Neural crest cell (in vitro differentiated cells): ENCODE data around the gene WDFY3. TPM values are rescaled to one million over a fixed set of nuclear protein-coding genes. Genes with fewer than 3 reads are reported as not detected.

Source experiments
- DNase-seq: peaks from one replicate; pipeline ENCODE4 v3.0.0; 2021; ENCODE audit warnings: low read depth, mixed read lengths, low spot score
- H3K27ac Mint-ChIP-seq: one replicate; pipeline ENCODE4 v1.8.0; 2021; ENCODE audit warnings: mild to moderate bottlenecking, mixed read lengths; ENCODE audit not compliant: unreplicated experiment
- H3K27me3 Mint-ChIP-seq: 2 replicates; pipeline ENCODE4 v1.8.0; 2021; ENCODE audit warnings: low read depth, mild to moderate bottlenecking, mixed read lengths
- H3K36me3 Mint-ChIP-seq: 2 replicates; pipeline ENCODE4 v1.8.0; 2021; ENCODE audit warnings: low read depth, mild to moderate bottlenecking, mixed read lengths
- H3K4me1 Mint-ChIP-seq: 2 replicates; pipeline ENCODE4 v1.8.0; 2021; ENCODE audit warnings: mixed read lengths
- H3K4me3 Mint-ChIP-seq: one replicate; pipeline ENCODE4 v1.8.0; 2021; ENCODE audit warnings: mild to moderate bottlenecking, mixed read lengths
- H3K9me3 Mint-ChIP-seq: 2 replicates; pipeline ENCODE4 v1.8.0; 2021; ENCODE audit warnings: mixed read lengths
- CTCF ChIP-seq: fragments of 200-600 bp; sonication (generic); conservative IDR thresholded peaks from 2 replicates; pipeline ENCODE4 v1.5.0; 2021; ENCODE audit warnings: antibody characterized with exemption, mild to moderate bottlenecking
- total RNA-seq: library from RNA; stranded (reverse); gene quantifications from 2 replicates; pipeline ENCODE4 v1.2.1, GENCODE V29; 2021

The WDFY3 gene
- total RNA-seq, 1 donor from 2014 or later, result 53.5 TPM

GRCh38 chr4:84623661-84624060 is 342.8 kb downstream of the WDFY3 start:
- Mint-ChIP-seq H3K36me3 (no peaks in the 10 kb centered on the region), H3K27ac (no peak overlapping the region), H3K9me3 (no peaks in the 10 kb centered on the region), H3K27me3 (no peaks in the 10 kb centered on the region), H3K4me1 (no peaks in the 10 kb centered on the region), H3K4me3 (no peak overlapping the region)
- no peak for TF ChIP-seq CTCF
- DNase-seq, result no peak

DNA sequence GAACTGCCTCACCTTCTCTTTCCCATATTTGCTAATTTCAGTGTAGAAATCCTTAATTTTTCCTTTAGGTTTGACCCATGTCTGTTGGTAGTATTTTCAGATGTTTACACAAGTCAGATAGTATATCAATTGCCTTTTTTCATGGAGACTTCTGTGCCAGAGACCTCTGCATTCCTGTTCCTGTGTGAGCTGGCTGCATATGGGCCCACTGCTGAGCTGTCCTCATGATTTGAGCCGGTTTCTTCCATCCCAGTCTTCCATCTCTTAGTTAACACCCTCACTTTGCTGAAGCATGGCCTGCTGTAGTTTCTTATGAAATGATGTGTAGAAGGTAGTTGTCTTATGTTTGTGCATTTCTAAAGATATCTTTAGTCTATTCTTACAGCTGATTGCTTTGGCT is 343.5 kb downstream of the WDFY3 start:
- H3K36me3 Mint-ChIP-seq, result no peaks in the 10 kb centered on the region
- no peak for TF ChIP-seq CTCF
- no peaks in the 10 kb centered on the region for H3K27me3 Mint-ChIP-seq
- no peak overlapping the region for H3K27ac Mint-ChIP-seq
- H3K4me3 Mint-ChIP-seq, result no peak overlapping the region
- no peaks in the 10 kb centered on the region for H3K9me3 Mint-ChIP-seq
- DNase-seq, result no peak
- H3K4me1 Mint-ChIP-seq, result no peaks in the 10 kb centered on the region
